HG03457 (cell line): ENCODE results near the gene INPP5E.
"Not testable (repeated sequence)": the region's sequence is repeated elsewhere in the genome, so short reads cannot be mapped to it uniquely, and the experiment has no call there.

Source experiments
- ATAC-seq: cut with Tn5 transposase; IDR thresholded peaks from one replicate; pipeline ENCODE4 v1.9.1; 2021; ENCODE audit warnings: moderate number of reproducible peaks; ENCODE audit not compliant: unreplicated experiment

INPP5E gene

GRCh38 chr9:136429683-136430491 is 9.8 kb downstream of the INPP5E start:
- ATAC-seq, result no peak

- no peak for ATAC-seq
Observed at GRCh38 chr9:136429075-136429628, 10.5 kb downstream of the INPP5E start.

- no peak for ATAC-seq
Observed at GRCh38 chr9:136426787-136427186, 12.9 kb downstream of the INPP5E start.

- not testable (repeated sequence) for ATAC-seq
Observed at GRCh38 chr9:136425367-136425766, 14.3 kb downstream of the INPP5E start.

- no peak for ATAC-seq
Observed at GRCh38 chr9:136424750-136425362, 14.8 kb downstream of the INPP5E start.

- no peak for ATAC-seq
Observed at GRCh38 chr9:136423432-136424146, 16.1 kb downstream of the INPP5E start.

- no peak for ATAC-seq
Observed at GRCh38 chr9:136422876-136423275, 16.8 kb downstream of the INPP5E start.

- ATAC-seq, result no peak
Observed at GRCh38 chr9:136421791-136422190, 17.9 kb downstream of the INPP5E start.

GRCh38 chr9:136419092-136419420 is 20.6 kb downstream of the INPP5E start:
- no peak for ATAC-seq

- ATAC-seq, result no peak
Observed at GRCh38 chr9:136418182-136419091, 21.2 kb downstream of the INPP5E start.

GRCh38 chr9:136416914-136417313 is 22.7 kb downstream of the INPP5E start:
- no peak for ATAC-seq

- ATAC-seq, result no peak
Observed at GRCh38 chr9:136416427-136416826, 23.2 kb downstream of the INPP5E start.

GRCh38 chr9:136412962-136413361 is 26.7 kb downstream of the INPP5E start:
- ATAC-seq, result no peak

- no peak for ATAC-seq
Observed at GRCh38 chr9:136411378-136411777, 28.3 kb downstream of the INPP5E start.

GRCh38 chr9:136410500-136411287 is 29.0 kb downstream of the INPP5E start, which contains the start of the genes ENTR1 and PMPCA:
TSS of gene ENTR1 (minus strand) at chr9:136410614. CDS start at chr9:136410397, 217 bp downstream.
TSS of gene PMPCA (plus strand) at chr9:136410658. CDS start at chr9:136410669, 11 bp downstream.
- ATAC-seq, result peak; percentile 45

GRCh38 chr9:136409557-136410455 is 29.8 kb downstream of the INPP5E start:
- ATAC-seq, result peak; percentile 9

- ATAC-seq, result no peak
Observed at GRCh38 chr9:136407911-136408310, 31.7 kb downstream of the INPP5E start.

GRCh38 chr9:136407061-136407460 is 32.6 kb downstream of the INPP5E start:
- ATAC-seq, result not testable (repeated sequence)
